Panc1 (cell line): ENCODE measurements around the gene GOLGA6C. TPM values are rescaled to one million over a fixed set of nuclear protein-coding genes. Genes with fewer than 3 reads are reported as not detected.

ENCODE experiments used
- ATAC-seq: fragments of 200-7000 bp; cut with Tn5 transposase; 2 replicates; pipeline ENCODE4 v1.9.1; 2020; ENCODE audit warnings: mild to moderate bottlenecking, moderate library complexity
- BruUV-seq: library from RNA; stranded (reverse); fragments of 400-500 nt; replicated peaks from 2 replicates; lab custom pipeline; 2021; lab: Mats Ljungman, UMichigan
- CTCF ChIA-PET: fragments of 300-600 bp; sonication (Branson Sonifier 250); formaldehyde crosslinking; loops from one replicate; lab custom pipeline; 2022; ENCODE audit warnings: antibody characterized with exemption; lab: Charles Lee
- POLR2A ChIA-PET: fragments of 300-600 bp; sonication (Branson Sonifier 250); formaldehyde crosslinking; loops from one replicate; lab custom pipeline; 2022; ENCODE audit warnings: antibody characterized with exemption; lab: Charles Lee
- DNase-seq: peaks from one replicate; pipeline ENCODE4 v3.0.0-alpha.2; 2010; ENCODE audit warnings: low read depth, low spot score
- H3K27ac ChIP-seq: 2 replicates; pipeline ENCODE4 v1.5.1; 2011; ENCODE audit warnings: mild to moderate bottlenecking, low read length, inconsistent platforms
- H3K27me3 ChIP-seq: fragments of 200-500 bp; sonication (Bioruptor generic); 2 replicates; pipeline ENCODE4 v1.6.0; 2014; ENCODE audit warnings: low read length, inconsistent platforms; ENCODE audit not compliant: control insufficient read depth, insufficient read depth
- H3K36me3 ChIP-seq: fragments of 200-500 bp; sonication (Bioruptor generic); 2 replicates; pipeline ENCODE4 v1.5.1; 2014; ENCODE audit warnings: inconsistent platforms, mild to moderate bottlenecking, low read length, moderate library complexity; ENCODE audit not compliant: control insufficient read depth, insufficient read depth
- H3K4me1 ChIP-seq: 2 replicates; pipeline ENCODE4 v1.5.1; 2011; ENCODE audit warnings: inconsistent platforms, mild to moderate bottlenecking, low read length, moderate library complexity; ENCODE audit not compliant: control insufficient read depth, insufficient read depth
- H3K4me3 ChIP-seq, 2 experiments: 2 replicates each; pipeline ENCODE4 v1.5.1; 2011 to 2012; ENCODE audit warnings: low read depth in 2 of 2, low read length in 2 of 2, mild to moderate bottlenecking in 2 of 2, inconsistent platforms in 1 of 2, moderate library complexity in 1 of 2
- H3K9me3 ChIP-seq: fragments of 200-500 bp; sonication (Bioruptor generic); 2 replicates; pipeline ENCODE4 v1.5.1; 2014; ENCODE audit warnings: low read depth, mild to moderate bottlenecking, inconsistent platforms, low read length, moderate library complexity; ENCODE audit not compliant: control insufficient read depth, insufficient read depth
- POLR2AphosphoS5 ChIP-seq: IDR thresholded peaks from 2 replicates; pipeline ENCODE4 v1.6.1; 2012; ENCODE audit warnings: mild to moderate bottlenecking, low read depth, low read length, moderate library complexity
- SIN3A ChIP-seq: IDR thresholded peaks from 2 replicates; pipeline ENCODE4 v1.6.1; 2012; ENCODE audit warnings: low read depth, mild to moderate bottlenecking, low read length, moderate library complexity, borderline replicate concordance; ENCODE audit not compliant: insufficient read depth
- TCF7L2 ChIP-seq: IDR thresholded peaks from 2 replicates; pipeline ENCODE4 v1.6.1; 2011; ENCODE audit warnings: mild to moderate bottlenecking, low read depth, low read length, inconsistent platforms
- in situ Hi-C: cut with HindIII; loops from 2 replicates; pipeline ENCODE4 v1.10.0; 2016; ENCODE audit warnings: low sequenced_read_pairs, low pct_unique_long_range_greater_than_20kb
- intact Hi-C: fragments of 100-400 bp; cut with micrococcal nuclease; formaldehyde crosslinking; loops from one replicate; pipeline ENCODE4 v1.10.0; 2022; ENCODE audit not compliant: unreplicated experiment
- total RNA-seq: library from RNA; stranded (reverse); gene quantifications from one replicate; pipeline ENCODE4 v1.2.1, GENCODE V29; 2021; ENCODE audit not compliant: unreplicated experiment
- TF ChIP-seq, protein P1 (sequence below), 2 experiments: IDR thresholded peaks; 2 replicates each; pipeline ENCODE4 v1.6.1; 2011 to 2012; ENCODE audit warnings: low read depth in 2 of 2, control low read depth in 1 of 2, low read length in 1 of 2, mild to moderate bottlenecking in 1 of 2, moderate library complexity in 1 of 2; ENCODE audit not compliant: insufficient read depth in 1 of 2
- TF ChIP-seq, protein P2 (sequence below): fragments of 450-650 bp; IDR thresholded peaks from 2 replicates; pipeline ENCODE4 v1.5.1; 2017; ENCODE audit warnings: mild to moderate bottlenecking

Gene GOLGA6C
- total RNA-seq, 1 experiment from 2014 or later: not detected

DNA sequence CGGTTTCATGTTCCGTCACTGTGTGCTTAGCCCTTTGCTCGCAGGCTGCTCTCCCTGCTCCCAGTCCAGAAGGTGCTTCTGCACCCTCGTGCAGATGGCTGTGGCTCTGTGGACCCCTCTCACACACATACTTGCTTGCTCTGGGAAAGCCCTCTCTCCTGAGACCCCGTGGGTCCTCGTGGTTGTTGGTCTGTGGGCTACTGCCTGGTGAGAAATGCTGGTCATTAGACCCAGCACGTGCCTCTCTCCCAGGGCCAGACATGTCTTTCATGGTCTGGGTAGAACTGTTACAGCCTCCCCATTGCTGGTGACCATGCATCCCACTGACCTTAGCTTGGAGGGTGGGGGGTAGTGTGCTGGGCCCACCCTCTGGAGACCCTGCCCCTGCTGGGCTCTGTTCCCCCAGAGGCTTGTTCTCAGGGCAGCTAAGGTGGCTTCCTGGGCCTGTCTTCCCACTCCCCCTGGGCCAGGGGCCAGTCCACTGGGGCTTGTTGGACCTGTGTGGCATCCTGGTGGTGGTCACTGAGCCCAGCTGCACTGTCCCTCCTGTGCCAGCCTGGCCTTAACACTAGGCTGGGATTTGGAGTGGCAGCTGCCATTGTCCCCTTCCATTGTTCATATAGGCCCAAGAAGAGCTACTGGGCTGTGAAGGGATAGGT is 45.8 kb upstream of the GOLGA6C start:
- no TSS peak for BruUV-seq
- ChIA-PET CTCF (no interaction called here), POLR2A (no interaction called here)
- Histone ChIP-seq H3K27me3 (no peaks in the 10 kb centered on the region), H3K36me3 (no peaks in the 10 kb centered on the region), H3K9me3 (no peaks in the 10 kb centered on the region), H3K27ac (no peak overlapping the region), H3K4me3 (no peak overlapping the region), H3K4me1 (no peaks in the 10 kb centered on the region)
- in situ Hi-C loops (no loop called here), intact Hi-C loops (no loop called here)
- TF ChIP-seq TCF7L2 (no peak), POLR2AphosphoS5 (no peak), SIN3A (no peak)
- TF ChIP-seq, protein P1, sequence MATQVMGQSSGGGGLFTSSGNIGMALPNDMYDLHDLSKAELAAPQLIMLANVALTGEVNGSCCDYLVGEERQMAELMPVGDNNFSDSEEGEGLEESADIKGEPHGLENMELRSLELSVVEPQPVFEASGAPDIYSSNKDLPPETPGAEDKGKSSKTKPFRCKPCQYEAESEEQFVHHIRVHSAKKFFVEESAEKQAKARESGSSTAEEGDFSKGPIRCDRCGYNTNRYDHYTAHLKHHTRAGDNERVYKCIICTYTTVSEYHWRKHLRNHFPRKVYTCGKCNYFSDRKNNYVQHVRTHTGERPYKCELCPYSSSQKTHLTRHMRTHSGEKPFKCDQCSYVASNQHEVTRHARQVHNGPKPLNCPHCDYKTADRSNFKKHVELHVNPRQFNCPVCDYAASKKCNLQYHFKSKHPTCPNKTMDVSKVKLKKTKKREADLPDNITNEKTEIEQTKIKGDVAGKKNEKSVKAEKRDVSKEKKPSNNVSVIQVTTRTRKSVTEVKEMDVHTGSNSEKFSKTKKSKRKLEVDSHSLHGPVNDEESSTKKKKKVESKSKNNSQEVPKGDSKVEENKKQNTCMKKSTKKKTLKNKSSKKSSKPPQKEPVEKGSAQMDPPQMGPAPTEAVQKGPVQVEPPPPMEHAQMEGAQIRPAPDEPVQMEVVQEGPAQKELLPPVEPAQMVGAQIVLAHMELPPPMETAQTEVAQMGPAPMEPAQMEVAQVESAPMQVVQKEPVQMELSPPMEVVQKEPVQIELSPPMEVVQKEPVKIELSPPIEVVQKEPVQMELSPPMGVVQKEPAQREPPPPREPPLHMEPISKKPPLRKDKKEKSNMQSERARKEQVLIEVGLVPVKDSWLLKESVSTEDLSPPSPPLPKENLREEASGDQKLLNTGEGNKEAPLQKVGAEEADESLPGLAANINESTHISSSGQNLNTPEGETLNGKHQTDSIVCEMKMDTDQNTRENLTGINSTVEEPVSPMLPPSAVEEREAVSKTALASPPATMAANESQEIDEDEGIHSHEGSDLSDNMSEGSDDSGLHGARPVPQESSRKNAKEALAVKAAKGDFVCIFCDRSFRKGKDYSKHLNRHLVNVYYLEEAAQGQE (IDR thresholded peaks at IDR 0.05; ENCODE audit: insufficient read depth in 1 of 2, low read depth in 2 of 2, low read length in 1 of 2): no peak
- TF ChIP-seq, protein P2, sequence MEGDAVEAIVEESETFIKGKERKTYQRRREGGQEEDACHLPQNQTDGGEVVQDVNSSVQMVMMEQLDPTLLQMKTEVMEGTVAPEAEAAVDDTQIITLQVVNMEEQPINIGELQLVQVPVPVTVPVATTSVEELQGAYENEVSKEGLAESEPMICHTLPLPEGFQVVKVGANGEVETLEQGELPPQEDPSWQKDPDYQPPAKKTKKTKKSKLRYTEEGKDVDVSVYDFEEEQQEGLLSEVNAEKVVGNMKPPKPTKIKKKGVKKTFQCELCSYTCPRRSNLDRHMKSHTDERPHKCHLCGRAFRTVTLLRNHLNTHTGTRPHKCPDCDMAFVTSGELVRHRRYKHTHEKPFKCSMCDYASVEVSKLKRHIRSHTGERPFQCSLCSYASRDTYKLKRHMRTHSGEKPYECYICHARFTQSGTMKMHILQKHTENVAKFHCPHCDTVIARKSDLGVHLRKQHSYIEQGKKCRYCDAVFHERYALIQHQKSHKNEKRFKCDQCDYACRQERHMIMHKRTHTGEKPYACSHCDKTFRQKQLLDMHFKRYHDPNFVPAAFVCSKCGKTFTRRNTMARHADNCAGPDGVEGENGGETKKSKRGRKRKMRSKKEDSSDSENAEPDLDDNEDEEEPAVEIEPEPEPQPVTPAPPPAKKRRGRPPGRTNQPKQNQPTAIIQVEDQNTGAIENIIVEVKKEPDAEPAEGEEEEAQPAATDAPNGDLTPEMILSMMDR: no peak
- no peak for DNase-seq
- ATAC-seq: no peak

DNA sequence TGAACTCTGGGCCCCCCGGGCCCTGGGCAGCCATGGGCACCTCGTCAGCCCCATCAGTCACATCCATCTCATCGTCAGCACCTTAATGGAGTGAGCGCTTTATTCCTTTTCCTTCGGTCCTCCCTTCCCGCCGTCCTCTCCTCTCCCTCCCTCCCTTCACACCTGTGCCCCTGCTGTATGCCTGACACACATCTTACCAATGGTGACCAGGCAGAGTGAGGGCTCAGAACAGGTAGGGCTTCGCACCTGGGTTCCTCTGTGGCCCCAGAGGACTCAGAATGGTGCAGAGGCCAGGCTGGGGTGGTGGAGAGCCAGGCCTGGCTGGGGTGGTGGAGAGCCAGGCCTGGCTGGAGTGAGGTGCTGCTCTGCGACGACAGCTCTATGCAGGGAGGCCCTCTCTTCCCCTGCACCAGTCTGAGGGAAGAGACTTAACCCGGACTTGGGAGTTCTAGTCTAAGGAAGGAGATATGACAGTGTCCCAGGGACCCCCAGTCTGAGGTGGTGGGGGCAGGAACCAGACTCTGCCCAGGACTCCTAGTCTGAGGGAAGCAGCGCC is 44.8 kb upstream of the GOLGA6C start:
- DNase-seq (no peak), ATAC-seq (0 out of 2 replicates have a peak, but pooled peaks have one; percentile 23)
- intact Hi-C loops (no loop called here), in situ Hi-C loops (no loop called here)
- no peak overlapping the region for H3K27ac ChIP-seq
- H3K4me1 ChIP-seq: no peaks in the 10 kb centered on the region
- TF ChIP-seq, protein P1 (IDR thresholded peaks at IDR 0.05; ENCODE audit: insufficient read depth in 1 of 2, low read depth in 2 of 2, low read length in 1 of 2): no peak
- no peak for TF ChIP-seq SIN3A
- TF ChIP-seq POLR2AphosphoS5: no peak
- BruUV-seq: no TSS peak
- H3K9me3 ChIP-seq: no peaks in the 10 kb centered on the region
- no peaks in the 10 kb centered on the region for H3K27me3 ChIP-seq
- no peaks in the 10 kb centered on the region for H3K36me3 ChIP-seq
- POLR2A ChIA-PET: no interaction called here
- CTCF ChIA-PET: no interaction called here
- H3K4me3 ChIP-seq: no peak overlapping the region
